ENCODE measurements around the gene PLOD2.

- TF ChIP-seq CTCF (conservative IDR thresholded peaks at IDR 0.05; ENCODE audit: low read length) (no peak), EZH2phosphoT487 (IDR thresholded peaks at IDR 0.05; ENCODE audit: borderline replicate concordance, low read depth, low read length) (no peak)
Observed at GRCh38 chr3:146170591-146170990, 9.6 kb upstream of the PLOD2 start.

Data from OCI-LY7 (cell line).